Measurements from ENCODE around the gene GJC3.
"Not testable (repeated sequence)": the region's sequence is repeated elsewhere in the genome, so short reads cannot be mapped to it uniquely, and the experiment has no call there.

Gene GJC3

GRCh38 chr7:99919814-99920112 lies 9.7 kb downstream of the GJC3 start:
- DNase-seq (no peak), ATAC-seq (replicated peaks) (no peak)
- peaks cover 0 to 2% of the 10 kb centered on the region in 2 donors for H3K27me3 Mint-ChIP-seq
- H3K27ac Mint-ChIP-seq = peak overlapping the region; percentile 95 to 97
- H3K4me1 Mint-ChIP-seq (ENCODE audit: low read depth in 2 of 2) = peaks cover 36 to 38% of the 10 kb centered on the region in 2 donors
- peaks cover 11% of the 10 kb centered on the region for H3K36me3 Mint-ChIP-seq (ENCODE audit: insufficient read depth)
- no peaks in the 10 kb centered on the region for H3K9me3 Mint-ChIP-seq
- peak overlapping the region; percentile 87 to 95 for H3K4me3 Mint-ChIP-seq

GRCh38 chr7:99918959-99919813 lies 10.2 kb downstream of the GJC3 start, which contains the start of gene TRIM4:
Gene TRIM4 (minus strand): TSS chr7:99919530. CDS start chr7:99919401, 129 bp downstream.
- H3K27ac Mint-ChIP-seq = peak within 1 kb of the TSS; percentile 95 to 97

DNA sequence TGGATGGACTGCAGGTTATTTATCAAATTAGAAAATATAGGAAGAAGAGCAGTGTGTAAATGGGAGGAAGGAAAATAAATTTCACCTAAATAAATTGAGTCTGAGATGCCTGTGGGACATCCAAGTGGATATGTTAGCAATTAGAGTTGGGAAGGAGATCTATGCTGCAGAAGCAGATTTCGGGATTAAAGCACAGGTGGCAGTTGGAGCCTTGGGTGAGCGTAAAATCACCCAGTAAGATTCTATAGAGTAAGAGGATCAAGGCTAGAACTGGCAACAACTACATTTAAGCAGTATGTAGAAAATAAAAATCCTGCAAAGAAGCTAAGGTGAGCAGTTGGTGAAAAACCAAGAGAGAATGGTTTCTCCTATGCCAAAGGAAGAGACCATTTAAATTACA lies 18.4 kb downstream of the GJC3 start:
- H3K36me3 Mint-ChIP-seq (ENCODE audit: insufficient read depth) = peaks cover 45% of the 10 kb centered on the region
- no peak for ATAC-seq (replicated peaks)
- peaks cover 29 to 51% of the 10 kb centered on the region in 2 donors for H3K4me1 Mint-ChIP-seq (ENCODE audit: low read depth in 2 of 2)
- no peaks in the 10 kb centered on the region for H3K9me3 Mint-ChIP-seq
- DNase-seq = no peak
- H3K27ac Mint-ChIP-seq = peak overlapping the region in 1 of 2 donors; percentile 84
- H3K4me3 Mint-ChIP-seq = no peak overlapping the region
- no peaks in the 10 kb centered on the region for H3K27me3 Mint-ChIP-seq

More at GRCh38 chr7:99918959-99919813, 10.2 kb downstream of the GJC3 start, which contains the start of gene TRIM4:
- Mint-ChIP-seq H3K27me3 (no peaks in the 10 kb centered on the region), H3K36me3 (ENCODE audit: insufficient read depth) (peaks cover 11% of the 10 kb centered on the region), H3K4me3 (peak within 1 kb of the TSS; percentile 87 to 95), H3K4me1 (ENCODE audit: low read depth in 2 of 2) (peaks cover 42 to 44% of the 10 kb centered on the region in 2 donors), H3K9me3 (no peaks in the 10 kb centered on the region)
- ATAC-seq (replicated peaks) (peak; percentile 96), DNase-seq (peak; percentile 84)

DNA sequence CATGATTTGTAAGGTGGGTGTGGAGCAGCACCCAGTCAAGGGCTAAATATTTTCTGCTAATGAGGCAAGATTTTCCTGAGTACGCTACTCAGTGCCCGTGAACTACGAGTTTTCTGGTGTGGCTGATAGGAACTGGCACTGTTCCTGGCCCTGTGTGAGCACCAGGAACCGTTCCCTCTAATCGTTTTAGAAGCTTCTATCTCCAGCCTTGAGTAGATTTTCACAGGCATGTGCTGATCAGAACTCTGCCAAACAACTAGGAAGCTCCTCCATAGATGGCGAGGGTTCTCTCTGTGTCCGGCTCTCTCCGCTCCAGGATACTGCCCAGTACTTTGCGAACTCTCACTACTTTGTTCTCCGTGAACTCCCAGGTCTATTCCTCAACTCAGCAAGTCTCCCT lies 27.8 kb downstream of the GJC3 start:
- DNase-seq = no peak
- ATAC-seq (replicated peaks) = no peak
- H3K27ac Mint-ChIP-seq = peak overlapping the region in 1 of 2 donors; percentile 88
- no peak overlapping the region for H3K4me3 Mint-ChIP-seq
- peaks cover 43% of the 10 kb centered on the region for H3K36me3 Mint-ChIP-seq (ENCODE audit: insufficient read depth)
- no peaks in the 10 kb centered on the region for H3K27me3 Mint-ChIP-seq
- H3K4me1 Mint-ChIP-seq (ENCODE audit: low read depth in 2 of 2) = peaks cover 10 to 22% of the 10 kb centered on the region in 2 donors
- no peaks in the 10 kb centered on the region for H3K9me3 Mint-ChIP-seq

GRCh38 chr7:99899830-99900519 lies 29.4 kb downstream of the GJC3 start:
- H3K27ac Mint-ChIP-seq = no peak overlapping the region
- H3K36me3 Mint-ChIP-seq (ENCODE audit: insufficient read depth) = peaks cover 32% of the 10 kb centered on the region
- no peaks in the 10 kb centered on the region for H3K9me3 Mint-ChIP-seq
- H3K27me3 Mint-ChIP-seq = no peaks in the 10 kb centered on the region
- H3K4me1 Mint-ChIP-seq (ENCODE audit: low read depth in 2 of 2) = peaks cover 10 to 22% of the 10 kb centered on the region in 2 donors
- ATAC-seq (replicated peaks) (no peak), DNase-seq (no peak)
- no peak overlapping the region for H3K4me3 Mint-ChIP-seq

DNA sequence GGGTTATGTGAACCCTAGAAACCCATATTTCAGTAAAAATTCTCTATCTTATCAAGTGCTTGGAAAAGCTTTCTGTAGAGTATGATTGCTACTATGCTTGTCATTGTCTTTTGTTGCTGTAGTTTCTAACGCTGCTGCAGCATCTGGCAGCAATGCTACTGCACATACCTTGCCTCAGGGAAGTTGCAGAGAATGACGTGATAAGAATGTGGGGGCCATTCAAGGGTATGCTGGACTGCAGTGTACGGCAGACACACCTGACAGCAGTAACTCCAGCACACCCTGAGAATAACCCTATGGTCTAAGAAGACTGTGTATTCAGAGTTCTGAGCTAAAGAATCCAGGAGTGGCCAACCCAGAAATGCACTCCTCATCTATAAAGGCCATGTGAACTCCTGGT lies 30.6 kb downstream of the GJC3 start:
- H3K27ac Mint-ChIP-seq = no peak overlapping the region
- H3K4me1 Mint-ChIP-seq (ENCODE audit: low read depth in 2 of 2) = peaks cover 10 to 17% of the 10 kb centered on the region in 2 donors
- no peak overlapping the region for H3K4me3 Mint-ChIP-seq
- H3K36me3 Mint-ChIP-seq (ENCODE audit: insufficient read depth) = peaks cover 31% of the 10 kb centered on the region
- H3K9me3 Mint-ChIP-seq = no peaks in the 10 kb centered on the region
- ATAC-seq (replicated peaks) = no peak
- no peak for DNase-seq
- H3K27me3 Mint-ChIP-seq = no peaks in the 10 kb centered on the region

- Mint-ChIP-seq H3K27ac (peak overlapping the region; percentile 36 to 66), H3K36me3 (ENCODE audit: insufficient read depth) (peaks cover 26% of the 10 kb centered on the region), H3K4me3 (peak overlapping the region in 1 of 2 donors; percentile 10), H3K27me3 (no peaks in the 10 kb centered on the region), H3K4me1 (ENCODE audit: low read depth in 2 of 2) (peaks cover 10 to 18% of the 10 kb centered on the region in 2 donors), H3K9me3 (no peaks in the 10 kb centered on the region)
- ATAC-seq (replicated peaks) (no peak), DNase-seq (no peak)
Observed at GRCh38 chr7:99898023-99898357, 31.4 kb downstream of the GJC3 start.

DNA sequence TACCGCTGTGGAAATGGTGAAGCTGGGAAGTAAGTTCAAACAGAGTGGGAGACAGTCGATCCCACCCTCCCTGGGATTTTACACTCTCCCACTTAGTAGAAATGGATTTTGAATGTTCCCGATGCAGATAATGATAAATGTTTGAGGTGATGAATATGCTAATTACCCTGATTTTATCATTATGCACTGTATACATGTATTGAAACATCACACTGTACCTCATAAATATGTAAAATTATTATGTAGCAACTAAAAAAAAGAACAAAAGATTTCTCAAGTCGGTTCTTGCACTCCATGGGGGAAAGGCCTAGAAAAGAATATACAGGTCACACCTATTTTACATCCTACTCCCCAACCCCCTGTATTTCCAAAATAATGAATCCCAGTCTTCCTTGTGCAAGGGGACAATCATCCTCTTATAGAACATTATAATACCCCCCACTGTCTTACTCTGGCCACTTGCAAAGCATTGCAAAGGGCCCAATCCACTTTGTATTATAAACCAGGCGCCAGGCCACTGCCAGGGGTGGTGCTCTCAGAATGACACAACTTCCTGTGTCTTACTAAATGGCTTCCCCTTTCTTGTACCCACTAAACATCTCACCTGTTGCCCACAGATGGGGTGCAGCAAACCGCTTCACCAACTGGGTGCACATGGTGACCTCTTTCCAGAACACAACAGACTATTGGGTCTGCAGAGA lies 31.9 kb downstream of the GJC3 start:
- peaks cover 27% of the 10 kb centered on the region for H3K36me3 Mint-ChIP-seq (ENCODE audit: insufficient read depth)
- H3K27ac Mint-ChIP-seq = peak overlapping the region; percentile 36 to 66
- H3K27me3 Mint-ChIP-seq = no peaks in the 10 kb centered on the region
- peak overlapping the region in 1 of 2 donors; percentile 10 for H3K4me3 Mint-ChIP-seq
- DNase-seq (no peak), ATAC-seq (replicated peaks) (peak; percentile 65)
- H3K4me1 Mint-ChIP-seq (ENCODE audit: low read depth in 2 of 2) = peaks cover 10 to 15% of the 10 kb centered on the region in 2 donors
- H3K9me3 Mint-ChIP-seq = no peaks in the 10 kb centered on the region

- Mint-ChIP-seq H3K36me3 (ENCODE audit: insufficient read depth) (peaks cover 18% of the 10 kb centered on the region), H3K4me1 (ENCODE audit: low read depth in 2 of 2) (peaks cover 10 to 15% of the 10 kb centered on the region in 2 donors), H3K9me3 (no peaks in the 10 kb centered on the region), H3K27ac (no peak overlapping the region), H3K4me3 (no peak overlapping the region), H3K27me3 (no peaks in the 10 kb centered on the region)
- no peak for ATAC-seq (replicated peaks)
- no peak for DNase-seq
Observed at GRCh38 chr7:99894738-99895137, 34.7 kb downstream of the GJC3 start.

GRCh38 chr7:99893280-99893679 lies 36.1 kb downstream of the GJC3 start:
- H3K27me3 Mint-ChIP-seq = no peaks in the 10 kb centered on the region
- peaks cover 18% of the 10 kb centered on the region for H3K36me3 Mint-ChIP-seq (ENCODE audit: insufficient read depth)
- H3K9me3 Mint-ChIP-seq = no peaks in the 10 kb centered on the region
- DNase-seq = no peak
- H3K27ac Mint-ChIP-seq = peak overlapping the region in 1 of 2 donors; percentile 84
- no peak overlapping the region for H3K4me3 Mint-ChIP-seq
- H3K4me1 Mint-ChIP-seq (ENCODE audit: low read depth in 2 of 2) = peaks cover 10 to 14% of the 10 kb centered on the region in 2 donors
- ATAC-seq (replicated peaks) = no peak

- H3K27ac Mint-ChIP-seq; H3K4me3 Mint-ChIP-seq; ATAC-seq (replicated peaks); H3K27me3 Mint-ChIP-seq; DNase-seq; H3K4me1 Mint-ChIP-seq (ENCODE audit: low read depth in 2 of 2); H3K9me3 Mint-ChIP-seq: not testable (repeated sequence)
- H3K36me3 Mint-ChIP-seq (ENCODE audit: insufficient read depth) = peaks cover 18% of the 10 kb centered on the region
Observed at GRCh38 chr7:99890348-99890747, 39.1 kb downstream of the GJC3 start.

DNA sequence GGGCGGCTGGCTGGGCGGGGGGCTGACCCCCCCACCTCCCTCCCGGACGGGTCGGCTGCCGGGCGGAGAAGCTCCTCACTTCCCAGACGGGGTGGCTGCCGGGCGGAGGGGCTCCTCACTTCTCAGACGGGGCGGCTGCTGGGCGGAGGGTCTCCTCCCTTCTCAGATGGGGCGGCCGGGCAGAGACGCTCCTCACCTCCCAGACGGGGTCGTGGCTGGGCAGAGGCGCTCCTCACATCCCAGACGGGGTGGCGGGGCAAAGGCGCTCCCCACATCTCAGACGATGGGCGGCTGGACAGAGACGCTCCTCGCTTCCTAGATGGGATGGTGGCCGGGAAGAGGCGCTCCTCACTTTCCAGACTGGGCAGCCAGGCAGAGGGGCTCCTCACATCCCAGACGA lies 41.1 kb downstream of the GJC3 start:
- not testable (repeated sequence) for ATAC-seq (replicated peaks); H3K27me3 Mint-ChIP-seq; H3K4me1 Mint-ChIP-seq (ENCODE audit: low read depth in 2 of 2); H3K4me3 Mint-ChIP-seq; H3K9me3 Mint-ChIP-seq; H3K27ac Mint-ChIP-seq; DNase-seq
- peaks cover 15% of the 10 kb centered on the region for H3K36me3 Mint-ChIP-seq (ENCODE audit: insufficient read depth)

GRCh38 chr7:99881370-99881769 lies 48.0 kb downstream of the GJC3 start:
- Mint-ChIP-seq H3K4me1 (ENCODE audit: low read depth in 2 of 2) (no peaks in the 10 kb centered on the region), H3K27ac (no peak overlapping the region), H3K9me3 (no peaks in the 10 kb centered on the region), H3K27me3 (no peaks in the 10 kb centered on the region), H3K4me3 (no peak overlapping the region), H3K36me3 (ENCODE audit: insufficient read depth) (no peaks in the 10 kb centered on the region)
- ATAC-seq (replicated peaks) (no peak), DNase-seq (no peak)
